GM12874 (cell line): ENCODE data around the gene ARMC3.
A peak's percentile ranks its signal among the peaks of the same experiment; 100 is the strongest.

Experiments
- TF ChIP-seq, protein P1 (sequence below): IDR thresholded peaks from 2 replicates; pipeline ENCODE4 v1.5.1; 2011; ENCODE audit warnings: low read depth, mild to moderate bottlenecking, control low read depth, low read length, moderate library complexity; ENCODE audit not compliant: insufficient read depth

ARMC3 gene

DNA sequence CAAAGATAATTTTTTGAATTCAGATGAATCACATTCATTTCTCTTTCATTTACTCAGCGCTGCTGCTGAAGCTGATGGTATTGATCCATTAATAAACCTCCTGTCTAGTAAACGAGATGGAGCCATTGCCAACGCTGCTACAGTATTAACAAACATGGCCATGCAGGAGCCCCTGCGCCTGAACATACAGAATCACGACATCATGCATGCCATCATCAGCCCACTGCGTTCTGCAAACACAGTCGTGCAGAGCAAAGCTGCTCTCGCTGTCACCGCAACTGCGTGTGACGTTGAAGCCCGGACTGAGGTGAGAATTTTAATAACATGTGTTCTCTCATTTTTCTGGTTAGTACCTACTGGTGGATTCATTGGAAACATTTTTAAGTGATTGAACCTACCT, 70.2 kb downstream of the ARMC3 start:
- TF ChIP-seq, protein P1, sequence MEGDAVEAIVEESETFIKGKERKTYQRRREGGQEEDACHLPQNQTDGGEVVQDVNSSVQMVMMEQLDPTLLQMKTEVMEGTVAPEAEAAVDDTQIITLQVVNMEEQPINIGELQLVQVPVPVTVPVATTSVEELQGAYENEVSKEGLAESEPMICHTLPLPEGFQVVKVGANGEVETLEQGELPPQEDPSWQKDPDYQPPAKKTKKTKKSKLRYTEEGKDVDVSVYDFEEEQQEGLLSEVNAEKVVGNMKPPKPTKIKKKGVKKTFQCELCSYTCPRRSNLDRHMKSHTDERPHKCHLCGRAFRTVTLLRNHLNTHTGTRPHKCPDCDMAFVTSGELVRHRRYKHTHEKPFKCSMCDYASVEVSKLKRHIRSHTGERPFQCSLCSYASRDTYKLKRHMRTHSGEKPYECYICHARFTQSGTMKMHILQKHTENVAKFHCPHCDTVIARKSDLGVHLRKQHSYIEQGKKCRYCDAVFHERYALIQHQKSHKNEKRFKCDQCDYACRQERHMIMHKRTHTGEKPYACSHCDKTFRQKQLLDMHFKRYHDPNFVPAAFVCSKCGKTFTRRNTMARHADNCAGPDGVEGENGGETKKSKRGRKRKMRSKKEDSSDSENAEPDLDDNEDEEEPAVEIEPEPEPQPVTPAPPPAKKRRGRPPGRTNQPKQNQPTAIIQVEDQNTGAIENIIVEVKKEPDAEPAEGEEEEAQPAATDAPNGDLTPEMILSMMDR = no peak

DNA sequence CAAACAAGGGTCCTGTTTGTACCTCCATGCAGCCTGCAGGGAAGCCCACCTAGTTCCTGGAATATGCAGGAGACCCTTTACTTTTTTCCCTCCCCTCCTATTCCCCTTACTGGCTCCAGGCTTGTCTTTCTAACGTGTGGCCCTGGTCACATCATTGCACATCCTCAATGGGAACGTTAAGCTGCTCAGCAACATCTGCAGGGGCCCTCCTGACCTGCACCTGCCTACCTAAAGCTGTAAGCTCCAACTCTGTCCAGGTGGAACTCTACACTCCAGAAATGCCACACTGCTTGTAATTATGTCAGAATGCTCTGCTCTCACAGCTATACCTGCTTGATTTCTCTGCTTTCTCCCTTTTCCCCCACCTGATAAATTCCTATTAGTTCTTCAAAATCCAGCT, 72.1 kb downstream of the ARMC3 start:
- TF ChIP-seq, protein P1 = peak; percentile 20; the same call in 1 of the 2 replicates

DNA sequence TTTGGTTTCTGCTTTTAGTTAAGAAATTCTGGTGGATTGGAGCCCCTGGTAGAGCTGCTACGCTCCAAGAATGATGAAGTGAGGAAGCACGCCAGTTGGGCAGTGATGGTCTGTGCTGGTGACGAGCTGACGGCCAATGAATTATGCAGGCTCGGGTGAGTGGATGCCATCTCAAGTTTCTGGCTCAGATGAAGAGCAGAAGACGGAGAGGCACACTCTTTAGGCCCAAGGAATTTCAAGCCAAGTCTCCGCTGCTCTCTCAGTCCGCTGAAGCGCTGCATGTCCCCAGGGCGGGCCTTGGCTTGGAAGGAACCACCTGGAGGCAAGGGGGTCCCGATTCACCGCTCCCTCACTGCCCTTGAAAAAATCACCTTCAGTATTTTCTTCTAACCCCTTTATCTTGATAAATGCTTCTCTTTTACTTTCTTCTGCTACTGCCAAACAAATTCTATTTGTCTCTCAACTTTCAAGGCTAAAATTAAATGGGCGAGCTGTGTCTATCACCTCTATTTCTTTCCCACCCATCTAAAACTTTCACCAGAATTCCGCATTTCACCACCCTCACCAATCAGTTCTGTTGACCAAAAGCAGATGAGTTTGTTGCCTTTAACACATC, 74.2 kb downstream of the ARMC3 start:
- TF ChIP-seq, protein P1 = no peak

DNA sequence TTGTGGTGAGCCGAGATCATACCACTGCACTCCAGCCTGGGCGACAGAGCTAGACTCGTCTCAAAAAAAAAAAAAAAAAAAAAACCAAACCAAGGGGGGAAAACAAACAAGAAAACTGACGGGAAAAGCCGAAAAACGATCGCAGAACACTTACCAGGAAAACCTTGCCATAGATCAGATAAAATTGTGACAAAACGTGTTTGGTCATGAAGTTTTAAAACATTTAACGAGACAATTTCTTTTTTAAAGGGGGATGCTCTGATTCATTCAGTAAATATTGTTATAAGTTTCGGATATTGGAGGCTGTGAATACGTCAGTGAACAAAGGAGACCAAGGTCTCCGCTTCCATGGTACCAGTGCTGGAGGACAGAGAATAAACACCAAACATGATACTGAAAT, 77.3 kb downstream of the ARMC3 start:
- TF ChIP-seq, protein P1 = no peak

DNA sequence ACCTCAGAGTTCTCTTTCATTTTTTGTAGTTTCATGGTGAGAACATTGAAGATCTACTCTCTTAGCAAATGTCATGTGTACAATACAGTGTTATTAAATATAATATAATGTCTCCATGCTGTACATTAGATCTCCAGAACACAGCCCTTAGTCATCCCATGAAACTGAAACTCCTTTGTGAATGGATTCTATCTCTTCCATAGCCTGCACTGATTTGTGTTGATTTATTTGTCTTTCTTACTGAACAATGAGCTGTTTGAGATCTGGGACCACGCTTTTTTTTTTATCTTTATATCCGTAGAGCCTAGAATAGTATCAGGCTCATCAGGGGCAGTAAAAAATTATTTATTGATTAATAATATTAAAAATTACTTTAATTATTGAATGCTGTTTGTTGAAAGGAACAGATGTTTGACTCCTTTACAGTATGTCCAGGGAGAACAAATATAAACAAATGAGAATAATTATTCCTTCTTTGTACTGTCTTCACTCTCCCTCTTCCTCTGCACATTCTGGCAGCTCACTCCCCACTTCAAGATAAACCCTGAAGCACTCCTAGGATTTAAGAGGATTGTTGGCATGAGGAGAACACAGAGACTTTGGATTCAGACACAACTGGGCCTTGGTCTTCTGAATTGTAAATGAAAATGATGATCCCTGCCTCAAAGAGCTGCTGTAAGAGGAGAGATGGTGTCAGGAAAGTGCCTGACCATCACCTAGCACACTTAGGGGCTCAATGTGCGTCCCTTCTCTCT, 85.9 kb downstream of the ARMC3 start:
- TF ChIP-seq, protein P1 = no peak

DNA sequence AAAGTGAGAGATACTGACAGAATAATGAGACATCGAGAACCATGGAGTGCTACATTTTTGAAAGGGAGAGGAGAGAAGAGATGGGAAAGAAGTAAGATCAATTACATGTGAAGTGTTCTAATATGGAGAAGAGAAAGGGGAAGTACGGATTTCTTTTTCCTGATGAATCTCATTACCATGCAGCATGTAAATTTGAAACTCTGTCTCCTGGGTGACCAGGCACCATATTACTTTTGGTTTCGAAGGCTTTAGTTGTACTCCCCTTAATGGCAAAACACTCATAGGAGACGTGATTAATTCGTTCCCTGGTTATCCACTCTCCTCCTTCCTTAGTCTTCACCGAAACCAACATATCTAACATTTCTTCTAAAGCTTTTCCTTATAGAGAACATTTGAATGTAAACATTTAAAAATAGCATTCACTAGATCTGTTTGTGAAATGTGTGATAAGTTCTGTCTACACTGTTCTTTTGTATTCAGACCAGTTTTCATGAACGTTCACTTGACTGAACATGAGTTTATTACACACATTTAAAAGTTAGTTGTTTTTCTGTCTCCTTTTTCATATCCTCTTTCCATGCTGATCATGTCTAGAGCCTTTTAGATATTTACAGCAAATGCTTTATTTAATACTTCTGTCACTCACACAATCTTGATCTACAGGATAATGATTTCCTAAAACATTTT, 87.3 kb downstream of the ARMC3 start:
- TF ChIP-seq, protein P1 = no peak

DNA sequence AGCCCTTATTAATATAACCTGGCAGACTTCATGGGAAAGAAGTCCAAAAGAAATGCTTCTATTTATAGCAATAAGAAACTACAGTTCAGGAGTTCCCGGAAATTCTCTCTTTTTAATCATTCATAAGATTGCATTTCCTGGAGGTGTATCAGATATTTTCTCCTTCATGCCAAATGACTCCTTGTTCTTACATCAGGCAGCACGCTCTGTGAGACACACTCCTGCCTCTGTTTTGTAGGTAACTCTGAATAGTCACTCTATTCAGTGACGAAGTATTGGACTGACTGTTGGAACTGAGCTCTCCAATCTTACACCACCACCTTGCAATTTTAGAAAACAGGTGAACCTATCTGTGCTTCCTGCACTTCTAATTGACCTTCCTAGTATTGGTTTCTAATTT, 88.8 kb downstream of the ARMC3 start:
- TF ChIP-seq, protein P1 = no peak
